Measurements from ENCODE around the gene ADK.

DNA sequence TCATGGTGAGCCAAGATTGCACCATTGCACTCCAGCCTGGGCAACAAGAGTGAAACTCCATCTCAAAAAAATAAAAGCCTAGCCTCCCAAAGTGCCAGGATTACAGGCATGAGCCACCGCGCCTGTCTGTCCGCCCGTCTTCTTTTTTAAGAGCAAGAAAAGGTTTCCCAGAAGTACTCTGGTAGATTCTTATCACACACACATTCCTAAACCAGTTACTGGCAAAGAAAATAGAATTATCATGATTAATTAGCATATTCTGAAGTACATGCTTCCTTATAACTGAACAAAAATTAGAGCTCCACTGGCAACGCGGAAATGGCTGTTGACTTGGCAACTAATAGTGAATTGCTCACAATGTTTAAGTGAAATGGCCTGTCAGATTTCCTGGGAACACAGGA, 87.0 kb downstream of the ADK start:
- TF ChIP-seq EZH2 (IDR thresholded peaks at IDR 0.05; ENCODE audit: low read depth, unreplicated experiment) (no peak), STAT1 (IDR thresholded peaks at IDR 0.05; ENCODE audit: unreplicated experiment) (no peak), POLR2AphosphoS5 (IDR thresholded peaks at IDR 0.05; ENCODE audit: low read depth) (no peak), EZH2phosphoT487 (IDR thresholded peaks at IDR 0.05; ENCODE audit: unreplicated experiment) (no peak), JUNB (IDR thresholded peaks at IDR 0.05; ENCODE audit: unreplicated experiment) (no peak), CREB1 (CRISPR knock-in tag; IDR thresholded peaks at IDR 0.05; ENCODE audit: low read depth) (no peak), ZNF114 (CRISPR knock-in tag; IDR thresholded peaks at IDR 0.05) (no peak), ZNF331 (CRISPR knock-in tag; IDR thresholded peaks at IDR 0.05; ENCODE audit: low read depth) (no peak), NANOG (IDR thresholded peaks at IDR 0.05; ENCODE audit: borderline replicate concordance) (no peak)
- TF ChIP-seq, protein P1, sequence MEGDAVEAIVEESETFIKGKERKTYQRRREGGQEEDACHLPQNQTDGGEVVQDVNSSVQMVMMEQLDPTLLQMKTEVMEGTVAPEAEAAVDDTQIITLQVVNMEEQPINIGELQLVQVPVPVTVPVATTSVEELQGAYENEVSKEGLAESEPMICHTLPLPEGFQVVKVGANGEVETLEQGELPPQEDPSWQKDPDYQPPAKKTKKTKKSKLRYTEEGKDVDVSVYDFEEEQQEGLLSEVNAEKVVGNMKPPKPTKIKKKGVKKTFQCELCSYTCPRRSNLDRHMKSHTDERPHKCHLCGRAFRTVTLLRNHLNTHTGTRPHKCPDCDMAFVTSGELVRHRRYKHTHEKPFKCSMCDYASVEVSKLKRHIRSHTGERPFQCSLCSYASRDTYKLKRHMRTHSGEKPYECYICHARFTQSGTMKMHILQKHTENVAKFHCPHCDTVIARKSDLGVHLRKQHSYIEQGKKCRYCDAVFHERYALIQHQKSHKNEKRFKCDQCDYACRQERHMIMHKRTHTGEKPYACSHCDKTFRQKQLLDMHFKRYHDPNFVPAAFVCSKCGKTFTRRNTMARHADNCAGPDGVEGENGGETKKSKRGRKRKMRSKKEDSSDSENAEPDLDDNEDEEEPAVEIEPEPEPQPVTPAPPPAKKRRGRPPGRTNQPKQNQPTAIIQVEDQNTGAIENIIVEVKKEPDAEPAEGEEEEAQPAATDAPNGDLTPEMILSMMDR (conservative IDR thresholded peaks at IDR 0.05; ENCODE audit: low read depth in 2 of 2): no peak
- TF ChIP-seq, protein P2, sequence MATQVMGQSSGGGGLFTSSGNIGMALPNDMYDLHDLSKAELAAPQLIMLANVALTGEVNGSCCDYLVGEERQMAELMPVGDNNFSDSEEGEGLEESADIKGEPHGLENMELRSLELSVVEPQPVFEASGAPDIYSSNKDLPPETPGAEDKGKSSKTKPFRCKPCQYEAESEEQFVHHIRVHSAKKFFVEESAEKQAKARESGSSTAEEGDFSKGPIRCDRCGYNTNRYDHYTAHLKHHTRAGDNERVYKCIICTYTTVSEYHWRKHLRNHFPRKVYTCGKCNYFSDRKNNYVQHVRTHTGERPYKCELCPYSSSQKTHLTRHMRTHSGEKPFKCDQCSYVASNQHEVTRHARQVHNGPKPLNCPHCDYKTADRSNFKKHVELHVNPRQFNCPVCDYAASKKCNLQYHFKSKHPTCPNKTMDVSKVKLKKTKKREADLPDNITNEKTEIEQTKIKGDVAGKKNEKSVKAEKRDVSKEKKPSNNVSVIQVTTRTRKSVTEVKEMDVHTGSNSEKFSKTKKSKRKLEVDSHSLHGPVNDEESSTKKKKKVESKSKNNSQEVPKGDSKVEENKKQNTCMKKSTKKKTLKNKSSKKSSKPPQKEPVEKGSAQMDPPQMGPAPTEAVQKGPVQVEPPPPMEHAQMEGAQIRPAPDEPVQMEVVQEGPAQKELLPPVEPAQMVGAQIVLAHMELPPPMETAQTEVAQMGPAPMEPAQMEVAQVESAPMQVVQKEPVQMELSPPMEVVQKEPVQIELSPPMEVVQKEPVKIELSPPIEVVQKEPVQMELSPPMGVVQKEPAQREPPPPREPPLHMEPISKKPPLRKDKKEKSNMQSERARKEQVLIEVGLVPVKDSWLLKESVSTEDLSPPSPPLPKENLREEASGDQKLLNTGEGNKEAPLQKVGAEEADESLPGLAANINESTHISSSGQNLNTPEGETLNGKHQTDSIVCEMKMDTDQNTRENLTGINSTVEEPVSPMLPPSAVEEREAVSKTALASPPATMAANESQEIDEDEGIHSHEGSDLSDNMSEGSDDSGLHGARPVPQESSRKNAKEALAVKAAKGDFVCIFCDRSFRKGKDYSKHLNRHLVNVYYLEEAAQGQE (IDR thresholded peaks at IDR 0.05; ENCODE audit: unreplicated experiment): no peak
- TF ChIP-seq, protein P3, sequence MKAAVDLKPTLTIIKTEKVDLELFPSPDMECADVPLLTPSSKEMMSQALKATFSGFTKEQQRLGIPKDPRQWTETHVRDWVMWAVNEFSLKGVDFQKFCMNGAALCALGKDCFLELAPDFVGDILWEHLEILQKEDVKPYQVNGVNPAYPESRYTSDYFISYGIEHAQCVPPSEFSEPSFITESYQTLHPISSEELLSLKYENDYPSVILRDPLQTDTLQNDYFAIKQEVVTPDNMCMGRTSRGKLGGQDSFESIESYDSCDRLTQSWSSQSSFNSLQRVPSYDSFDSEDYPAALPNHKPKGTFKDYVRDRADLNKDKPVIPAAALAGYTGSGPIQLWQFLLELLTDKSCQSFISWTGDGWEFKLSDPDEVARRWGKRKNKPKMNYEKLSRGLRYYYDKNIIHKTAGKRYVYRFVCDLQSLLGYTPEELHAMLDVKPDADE (IDR thresholded peaks at IDR 0.05): no peak
- TF ChIP-seq, protein P4, sequence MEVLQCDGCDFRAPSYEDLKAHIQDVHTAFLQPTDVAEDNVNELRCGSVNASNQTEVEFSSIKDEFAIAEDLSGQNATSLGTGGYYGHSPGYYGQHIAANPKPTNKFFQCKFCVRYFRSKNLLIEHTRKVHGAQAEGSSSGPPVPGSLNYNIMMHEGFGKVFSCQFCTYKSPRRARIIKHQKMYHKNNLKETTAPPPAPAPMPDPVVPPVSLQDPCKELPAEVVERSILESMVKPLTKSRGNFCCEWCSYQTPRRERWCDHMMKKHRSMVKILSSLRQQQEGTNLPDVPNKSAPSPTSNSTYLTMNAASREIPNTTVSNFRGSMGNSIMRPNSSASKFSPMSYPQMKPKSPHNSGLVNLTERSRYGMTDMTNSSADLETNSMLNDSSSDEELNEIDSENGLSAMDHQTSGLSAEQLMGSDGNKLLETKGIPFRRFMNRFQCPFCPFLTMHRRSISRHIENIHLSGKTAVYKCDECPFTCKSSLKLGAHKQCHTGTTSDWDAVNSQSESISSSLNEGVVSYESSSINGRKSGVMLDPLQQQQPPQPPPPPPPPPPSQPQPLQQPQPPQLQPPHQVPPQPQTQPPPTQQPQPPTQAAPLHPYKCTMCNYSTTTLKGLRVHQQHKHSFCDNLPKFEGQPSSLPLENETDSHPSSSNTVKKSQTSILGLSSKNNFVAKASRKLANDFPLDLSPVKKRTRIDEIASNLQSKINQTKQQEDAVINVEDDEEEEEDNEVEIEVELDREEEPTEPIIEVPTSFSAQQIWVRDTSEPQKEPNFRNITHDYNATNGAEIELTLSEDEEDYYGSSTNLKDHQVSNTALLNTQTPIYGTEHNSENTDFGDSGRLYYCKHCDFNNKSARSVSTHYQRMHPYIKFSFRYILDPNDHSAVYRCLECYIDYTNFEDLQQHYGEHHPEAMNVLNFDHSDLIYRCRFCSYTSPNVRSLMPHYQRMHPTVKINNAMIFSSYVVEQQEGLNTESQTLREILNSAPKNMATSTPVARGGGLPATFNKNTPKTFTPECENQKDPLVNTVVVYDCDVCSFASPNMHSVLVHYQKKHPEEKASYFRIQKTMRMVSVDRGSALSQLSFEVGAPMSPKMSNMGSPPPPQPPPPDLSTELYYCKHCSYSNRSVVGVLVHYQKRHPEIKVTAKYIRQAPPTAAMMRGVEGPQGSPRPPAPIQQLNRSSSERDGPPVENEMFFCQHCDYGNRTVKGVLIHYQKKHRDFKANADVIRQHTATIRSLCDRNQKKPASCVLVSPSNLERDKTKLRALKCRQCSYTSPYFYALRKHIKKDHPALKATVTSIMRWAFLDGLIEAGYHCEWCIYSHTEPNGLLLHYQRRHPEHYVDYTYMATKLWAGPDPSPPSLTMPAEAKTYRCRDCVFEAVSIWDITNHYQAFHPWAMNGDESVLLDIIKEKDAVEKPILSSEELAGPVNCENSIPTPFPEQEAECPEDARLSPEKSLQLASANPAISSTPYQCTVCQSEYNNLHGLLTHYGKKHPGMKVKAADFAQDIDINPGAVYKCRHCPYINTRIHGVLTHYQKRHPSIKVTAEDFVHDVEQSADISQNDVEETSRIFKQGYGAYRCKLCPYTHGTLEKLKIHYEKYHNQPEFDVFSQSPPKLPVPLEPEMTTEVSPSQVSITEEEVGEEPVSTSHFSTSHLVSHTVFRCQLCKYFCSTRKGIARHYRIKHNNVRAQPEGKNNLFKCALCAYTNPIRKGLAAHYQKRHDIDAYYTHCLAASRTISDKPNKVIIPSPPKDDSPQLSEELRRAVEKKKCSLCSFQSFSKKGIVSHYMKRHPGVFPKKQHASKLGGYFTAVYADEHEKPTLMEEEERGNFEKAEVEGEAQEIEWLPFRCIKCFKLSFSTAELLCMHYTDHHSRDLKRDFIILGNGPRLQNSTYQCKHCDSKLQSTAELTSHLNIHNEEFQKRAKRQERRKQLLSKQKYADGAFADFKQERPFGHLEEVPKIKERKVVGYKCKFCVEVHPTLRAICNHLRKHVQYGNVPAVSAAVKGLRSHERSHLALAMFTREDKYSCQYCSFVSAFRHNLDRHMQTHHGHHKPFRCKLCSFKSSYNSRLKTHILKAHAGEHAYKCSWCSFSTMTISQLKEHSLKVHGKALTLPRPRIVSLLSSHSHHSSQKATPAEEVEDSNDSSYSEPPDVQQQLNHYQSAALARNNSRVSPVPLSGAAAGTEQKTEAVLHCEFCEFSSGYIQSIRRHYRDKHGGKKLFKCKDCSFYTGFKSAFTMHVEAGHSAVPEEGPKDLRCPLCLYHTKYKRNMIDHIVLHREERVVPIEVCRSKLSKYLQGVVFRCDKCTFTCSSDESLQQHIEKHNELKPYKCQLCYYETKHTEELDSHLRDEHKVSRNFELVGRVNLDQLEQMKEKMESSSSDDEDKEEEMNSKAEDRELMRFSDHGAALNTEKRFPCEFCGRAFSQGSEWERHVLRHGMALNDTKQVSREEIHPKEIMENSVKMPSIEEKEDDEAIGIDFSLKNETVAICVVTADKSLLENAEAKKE (CRISPR knock-in tag; IDR thresholded peaks at IDR 0.05): no peak
